ENCODE results near the gene SORCS3.

The SORCS3 gene

GRCh38 chr10:104641187-104641936 is at the start of gene SORCS3:
Gene SORCS3 (plus strand): TSS chr10:104641290.
- no peak for DNase-seq

GRCh38 chr10:104591441-104591840 is 49.6 kb upstream of the SORCS3 start:
- no peak for DNase-seq

- no peak for DNase-seq
Measured at GRCh38 chr10:104601166-104601565, 39.9 kb upstream of the SORCS3 start.

GRCh38 chr10:104608091-104608828 is 32.8 kb upstream of the SORCS3 start:
- no peak for DNase-seq

- DNase-seq, result no peak
Measured at GRCh38 chr10:104612571-104613205, 28.4 kb upstream of the SORCS3 start.

GRCh38 chr10:104613406-104613805 is 27.7 kb upstream of the SORCS3 start:
- no peak for DNase-seq

- peak; percentile 27 for DNase-seq
Measured at GRCh38 chr10:104614245-104614831, 26.8 kb upstream of the SORCS3 start.

- no peak for DNase-seq
Measured at GRCh38 chr10:104615136-104615535, 26.0 kb upstream of the SORCS3 start.

- DNase-seq, result no peak
Measured at GRCh38 chr10:104617831-104618230, 23.3 kb upstream of the SORCS3 start.

GRCh38 chr10:104622175-104622574 is 18.9 kb upstream of the SORCS3 start:
- no peak for DNase-seq

GRCh38 chr10:104622598-104623209 is 18.4 kb upstream of the SORCS3 start:
- peak; percentile 19 for DNase-seq

GRCh38 chr10:104630731-104631130 is 10.4 kb upstream of the SORCS3 start:
- no peak for DNase-seq

GRCh38 chr10:104631946-104632345 is 9.1 kb upstream of the SORCS3 start:
- DNase-seq, result no peak

- no peak for DNase-seq
Measured at GRCh38 chr10:104638861-104639589, 2.1 kb upstream of the SORCS3 start.

- DNase-seq, result no peak
Measured at GRCh38 chr10:104639590-104640338, 1.3 kb upstream of the SORCS3 start.

GRCh38 chr10:104640339-104641186 is 527 bp upstream of the SORCS3 start:
- DNase-seq, result no peak

GRCh38 chr10:104641937-104642657 is 1.0 kb downstream of the SORCS3 start:
- DNase-seq, result no peak

GRCh38 chr10:104642658-104643302 is 1.7 kb downstream of the SORCS3 start:
- no peak for DNase-seq

GRCh38 chr10:104643303-104643663 is 2.2 kb downstream of the SORCS3 start:
- no peak for DNase-seq

All from CD4-positive, alpha-beta T cell treated with Interleukin-21 for 1 hour (primary cell).